Spleen (tissue), 11 donors: Measurements from ENCODE around the gene GRK7. TPM values are rescaled to one million over a fixed set of nuclear protein-coding genes. Genes with fewer than 3 reads are reported as not detected.
"Not testable (repeated sequence)": the region's sequence is repeated elsewhere in the genome, so short reads cannot be mapped to it uniquely, and the experiment has no call there.

Source experiments
- DNase-seq: peaks from one replicate; pipeline ENCODE4 v3.0.0-alpha.2; 2020
- H3K27ac ChIP-seq, 8 donors: fragments of 200-600 bp; sonication (generic) in 7 of 8; 1 replicate in 4 of 8; 2 replicates in 4 of 8; pipeline versions ENCODE4 v1.5.0 to v1.8.0; 2016 to 2021; ENCODE audit warnings: inconsistent platforms in 4 of 8, mild to moderate bottlenecking in 4 of 8, moderate library complexity in 1 of 8
- H3K27me3 ChIP-seq, 7 donors: fragments of 200-600 bp; sonication (generic) in 6 of 7; replicated peaks in 1 of 7; 1 replicate in 4 of 7; 2 replicates in 3 of 7; pipeline versions ENCODE4 v1.5.0 to v1.8.0; 2016 to 2021; ENCODE audit warnings: inconsistent platforms in 3 of 7, mild to moderate bottlenecking in 1 of 7
- H3K36me3 ChIP-seq, 6 donors: fragments of 200-600 bp; sonication (generic) in 5 of 6; 1 replicate in 4 of 6; 2 replicates in 2 of 6; pipeline versions ENCODE4 v1.5.0 to v1.8.0; 2016 to 2021; ENCODE audit warnings: inconsistent platforms in 2 of 6
- H3K4me1 ChIP-seq, 6 donors: fragments of 200-600 bp; sonication (generic) in 5 of 6; 1 replicate in 3 of 6; 2 replicates in 3 of 6; pipeline versions ENCODE4 v1.5.0 to v1.8.0; 2016 to 2021; ENCODE audit warnings: inconsistent platforms in 3 of 6
- H3K4me3 ChIP-seq, 8 donors: fragments of 200-600 bp; sonication (generic) in 7 of 8; 1 replicate in 4 of 8; 2 replicates in 4 of 8; pipeline versions ENCODE4 v1.5.0 to v1.8.0; 2016 to 2021; ENCODE audit warnings: inconsistent platforms in 4 of 8, mild to moderate bottlenecking in 4 of 8, moderate library complexity in 2 of 8
- H3K9me3 ChIP-seq, 8 donors: fragments of 200-600 bp; sonication (generic) in 7 of 8; 1 replicate in 4 of 8; 2 replicates in 4 of 8; pipeline versions ENCODE4 v1.5.0 to v1.8.0; 2016 to 2021; ENCODE audit warnings: inconsistent platforms in 4 of 8
- CTCF ChIP-seq, 11 experiments: fragments of 200-600 bp in 7 of 11; fragments of 450-650 bp in 4 of 11; sonication (generic) in 4 of 11; IDR thresholded peaks in 8 of 11; conservative IDR thresholded peaks in 3 of 11; 1 replicate in 7 of 11; 2 replicates in 4 of 11; pipeline versions ENCODE4 v1.4.0 to v1.8.0; 2016 to 2021; ENCODE audit warnings: antibody characterized with exemption in 11 of 11, inconsistent platforms in 4 of 11, mild to moderate bottlenecking in 1 of 11
- POLR2A ChIP-seq, 3 donors: fragments of 450-650 bp; IDR thresholded peaks; one replicate each; pipeline ENCODE4 v1.5.1; 2017; ENCODE audit warnings: antibody characterized with exemption in 3 of 3, mild to moderate bottlenecking in 1 of 3
- POLR2AphosphoS5 ChIP-seq, 3 donors: sonication (generic); formaldehyde crosslinking; IDR thresholded peaks; one replicate each; pipeline ENCODE4 v1.5.1; 2017; ENCODE audit warnings: antibody characterized with exemption in 3 of 3
- WGBS, 5 donors: extraction: QIAGEN DNeasy Blood & Tissue Kit in 3 of 5; methylation state at CpG; one replicate each; pipeline versions ENCODE4 v1.1.5 to v1.1.7; 2013 to 2018; 5-methylcytosine and 5-hydroxymethylcytosine counted together
- intact Hi-C: fragments of 100-400 bp; cut with DNase I; formaldehyde crosslinking; loops from one replicate; pipeline ENCODE4 v1.15.0; 2023; ENCODE audit warnings: low total_unique reads
- polyA plus RNA-seq, 3 donors: library from polyadenylated mRNA; stranded (reverse); fragments of 200-250 nt; gene quantifications; one replicate each; pipeline ENCODE4 v1.2.1, GENCODE V29; 2013
- total RNA-seq, 7 donors: library from RNA; depleted of rRNA in 3 of 7; stranded (reverse); fragments of >200 nt in 3 of 7; fragmentation: NEBNext Ultra II Directional in 4 of 7; extraction: Animal tissue kit (Norgen Biotek cat#: 25700) in 4 of 7; gene quantifications; one replicate each; pipeline versions ENCODE4 v1.1.0 to v1.2.1, GENCODE V29; 2016 to 2021
- donor health status: healthy with polysubstance abuse.
- donor health status: DM: no; HTN: no; CAD: no; lungs with moderate emphysema.
- donor health status: DM: no; HTN: no; CAD: no.
- donor health status: Bipolar disorder and iron deficiency.
- donor health status: healthy.
- donor health status: DM: no; HTN: no; CAD: no.
- donor health status: DM: yes; HTN: yes; CAD: no.

GRK7 gene
- total and polyA plus RNA-seq, 10 donors = 0.02 to 0.26 (median 0.14) TPM; not detected in 5

GRCh38 chr3:141784531-141784930 is 21.3 kb downstream of the GRK7 start:
- no peaks in the 10 kb centered on the region for H3K9me3 ChIP-seq
- intact Hi-C loops = no loop called here
- H3K27me3 ChIP-seq = no peaks in the 10 kb centered on the region
- no peaks in the 10 kb centered on the region for H3K4me1 ChIP-seq
- no peak for TF ChIP-seq POLR2A (IDR thresholded peaks at IDR 0.05)
- TF ChIP-seq CTCF (IDR thresholded peaks at IDR 0.05 in 8 of 11, conservative IDR thresholded peaks at IDR 0.05 in 3 of 11) = no peak
- TF ChIP-seq POLR2AphosphoS5 (IDR thresholded peaks at IDR 0.05) = no peak
- no peak for DNase-seq
- WGBS, 5 donors = 36 to 60% (median 56%) methylated on average over 2 of the region's 2 CpGs
- no peak overlapping the region for H3K4me3 ChIP-seq
- H3K27ac ChIP-seq = no peak overlapping the region
- H3K36me3 ChIP-seq = no peaks in the 10 kb centered on the region

DNA sequence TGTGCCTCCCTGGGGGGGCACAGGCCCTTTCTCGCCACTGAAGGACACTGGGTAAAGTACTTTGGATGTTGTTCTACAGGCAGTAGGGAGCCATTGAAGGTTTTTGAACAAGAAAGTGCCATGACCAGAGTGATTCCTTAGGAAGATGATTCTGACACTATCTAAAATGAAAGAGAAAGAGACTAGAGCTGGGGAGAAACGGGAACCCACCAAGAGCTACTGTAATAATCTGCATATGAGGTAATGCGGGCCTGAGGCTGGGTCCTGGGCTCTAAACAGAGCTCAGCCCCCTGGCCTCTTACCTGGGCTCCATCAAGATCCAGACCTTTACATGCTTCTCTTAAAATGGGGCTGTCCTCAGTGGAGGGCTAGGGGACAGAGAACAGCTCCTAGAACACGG is 24.9 kb downstream of the GRK7 start:
- H3K36me3 ChIP-seq = no peaks in the 10 kb centered on the region
- H3K9me3 ChIP-seq = no peaks in the 10 kb centered on the region
- 86 to 91% (median 87%) methylated on average over 4 of the region's 4 CpGs for WGBS, 5 donors
- H3K27me3 ChIP-seq = no peaks in the 10 kb centered on the region
- H3K4me1 ChIP-seq = no peaks in the 10 kb centered on the region
- intact Hi-C loops = no loop called here
- H3K27ac ChIP-seq = no peak overlapping the region
- DNase-seq = no peak
- H3K4me3 ChIP-seq = no peak overlapping the region
- TF ChIP-seq POLR2AphosphoS5 (IDR thresholded peaks at IDR 0.05) (no peak), POLR2A (IDR thresholded peaks at IDR 0.05) (no peak), CTCF (IDR thresholded peaks at IDR 0.05 in 8 of 11, conservative IDR thresholded peaks at IDR 0.05 in 3 of 11) (no peak)

- DNase-seq, H3K4me1 ChIP-seq, H3K9me3 ChIP-seq, H3K27ac ChIP-seq, H3K27me3 ChIP-seq, intact Hi-C loops, H3K4me3 ChIP-seq, H3K36me3 ChIP-seq: not testable (repeated sequence)
- WGBS, 5 donors = 84 to 93% (median 92%) methylated on average over 5 of the region's 5 CpGs
Measured at GRCh38 chr3:141788750-141789149, 25.5 kb downstream of the GRK7 start.

DNA sequence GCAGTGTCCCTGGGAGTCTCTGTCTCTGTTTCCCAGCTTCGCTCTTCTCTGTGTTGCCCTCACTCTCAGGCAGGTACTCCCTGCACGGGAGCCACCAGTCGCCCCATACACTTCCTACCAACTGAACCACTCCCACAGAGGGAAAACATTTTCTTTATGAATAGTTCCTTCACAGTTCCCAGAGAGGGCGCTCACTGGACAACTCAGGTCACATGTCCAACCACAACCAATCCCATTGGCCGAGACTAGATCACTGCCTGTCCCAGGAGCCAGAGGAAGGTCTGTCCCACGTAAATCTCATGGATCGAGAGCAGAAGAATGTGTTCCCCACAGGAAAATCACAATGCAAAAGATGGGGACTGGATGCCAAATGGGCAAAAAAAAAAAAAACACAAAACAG is 26.1 kb downstream of the GRK7 start:
- WGBS, 5 donors = 90 to 96% (median 92%) methylated on average over 7 of the region's 7 CpGs
- no peaks in the 10 kb centered on the region for H3K36me3 ChIP-seq
- no peak overlapping the region for H3K4me3 ChIP-seq
- peaks cover 0 to 3% (median 0%) of the 10 kb centered on the region in 6 donors for H3K4me1 ChIP-seq
- H3K27ac ChIP-seq = no peak overlapping the region
- intact Hi-C loops = no loop called here
- no peak for DNase-seq
- TF ChIP-seq POLR2A (IDR thresholded peaks at IDR 0.05) (no peak), POLR2AphosphoS5 (IDR thresholded peaks at IDR 0.05) (no peak), CTCF (IDR thresholded peaks at IDR 0.05 in 8 of 11, conservative IDR thresholded peaks at IDR 0.05 in 3 of 11) (no peak)
- no peaks in the 10 kb centered on the region for H3K27me3 ChIP-seq
- no peaks in the 10 kb centered on the region for H3K9me3 ChIP-seq

GRCh38 chr3:141790171-141790570 is 27.0 kb downstream of the GRK7 start:
- 92 to 98% (median 95%) methylated on average over 4 of the region's 4 CpGs for WGBS, 5 donors

More at GRCh38 chr3:141790171-141790570, 27.0 kb downstream of the GRK7 start:
- DNase-seq = no peak
- no peak overlapping the region for H3K4me3 ChIP-seq
- H3K27ac ChIP-seq = no peak overlapping the region
- intact Hi-C loops = loop anchor here (10.0 kb wide), 1 partner anchor 85 kb away; the partner anchor contains the start of gene ATP1B3
- peaks cover 0 to 12% (median 0%) of the 10 kb centered on the region in 6 donors for H3K4me1 ChIP-seq
- no peaks in the 10 kb centered on the region for H3K36me3 ChIP-seq
- H3K27me3 ChIP-seq = no peaks in the 10 kb centered on the region
- TF ChIP-seq CTCF (IDR thresholded peaks at IDR 0.05 in 8 of 11, conservative IDR thresholded peaks at IDR 0.05 in 3 of 11) (no peak), POLR2A (IDR thresholded peaks at IDR 0.05) (no peak), POLR2AphosphoS5 (IDR thresholded peaks at IDR 0.05) (no peak)
- no peaks in the 10 kb centered on the region for H3K9me3 ChIP-seq
